Measurements from ENCODE around the gene ZFP28.

Gene ZFP28

GRCh38 chr19:56538761-56539263 is at the start of gene ZFP28:
TSS of gene ZFP28 (plus strand) at chr19:56538948. CDS start at chr19:56539019, 71 bp downstream.
- H3K9me2 ChIP-seq (replicated peaks; ENCODE audit: insufficient read depth, low read length), result no peaks in the 10 kb centered on the region
- H4K20me1 ChIP-seq (ENCODE audit: low read depth, low read length), result no peaks in the 10 kb centered on the region
- no peak within 1 kb of the TSS for H3K9ac ChIP-seq (ENCODE audit: low read length)
- H3K27ac ChIP-seq (ENCODE audit: low read depth, low read length), result no peak within 1 kb of the TSS
- no peaks in the 10 kb centered on the region for H3K9me3 ChIP-seq (ENCODE audit: insufficient read depth, low read length)
- no peak within 1 kb of the TSS for H3K4me3 ChIP-seq (ENCODE audit: insufficient read depth, low read length, poor library complexity, severe bottlenecking)
- no peak within 1 kb of the TSS for H2AFZ ChIP-seq (ENCODE audit: low read depth, low read length, severe bottlenecking)
- no peaks in the 10 kb centered on the region for H3K79me2 ChIP-seq (ENCODE audit: insufficient read depth, low read length)
- H3K4me2 ChIP-seq (ENCODE audit: low read depth, low read length, poor library complexity, severe bottlenecking), result no peak within 1 kb of the TSS
- no peaks in the 10 kb centered on the region for H3K27me3 ChIP-seq (ENCODE audit: low read length)
- TF ChIP-seq EZH2phosphoT487 (conservative IDR thresholded peaks at IDR 0.05; ENCODE audit: low read length), result no peak
- no peak for TF ChIP-seq CTCF (IDR thresholded peaks at IDR 0.05; ENCODE audit: insufficient read depth, low read length, poor library complexity, severe bottlenecking)
- no peaks in the 10 kb centered on the region for H3K36me3 ChIP-seq (ENCODE audit: low read length)
- H3F3A ChIP-seq (ENCODE audit: insufficient read depth), result no peaks in the 10 kb centered on the region

- H3K9me3 ChIP-seq (ENCODE audit: insufficient read depth, low read length), result no peaks in the 10 kb centered on the region
- H3K9me2 ChIP-seq (replicated peaks; ENCODE audit: insufficient read depth, low read length), result no peaks in the 10 kb centered on the region
- no peaks in the 10 kb centered on the region for H3K27me3 ChIP-seq (ENCODE audit: low read length)
- H3K27ac ChIP-seq (ENCODE audit: low read depth, low read length), result no peak overlapping the region
- no peak overlapping the region for H3K4me2 ChIP-seq (ENCODE audit: low read depth, low read length, poor library complexity, severe bottlenecking)
- no peak overlapping the region for H3K4me3 ChIP-seq (ENCODE audit: insufficient read depth, low read length, poor library complexity, severe bottlenecking)
- no peak overlapping the region for H2AFZ ChIP-seq (ENCODE audit: low read depth, low read length, severe bottlenecking)
- H3F3A ChIP-seq (ENCODE audit: insufficient read depth), result no peaks in the 10 kb centered on the region
- no peaks in the 10 kb centered on the region for H4K20me1 ChIP-seq (ENCODE audit: low read depth, low read length)
- no peaks in the 10 kb centered on the region for H3K79me2 ChIP-seq (ENCODE audit: insufficient read depth, low read length)
- no peak overlapping the region for H3K9ac ChIP-seq (ENCODE audit: low read length)
- no peaks in the 10 kb centered on the region for H3K36me3 ChIP-seq (ENCODE audit: low read length)
- TF ChIP-seq CTCF (IDR thresholded peaks at IDR 0.05; ENCODE audit: insufficient read depth, low read length, poor library complexity, severe bottlenecking) (no peak), EZH2phosphoT487 (conservative IDR thresholded peaks at IDR 0.05; ENCODE audit: low read length) (no peak)
Observed at GRCh38 chr19:56491399-56491798, 47.3 kb upstream of the ZFP28 start.

- no peaks in the 10 kb centered on the region for H3F3A ChIP-seq (ENCODE audit: insufficient read depth)
- no peak overlapping the region for H3K4me3 ChIP-seq (ENCODE audit: insufficient read depth, low read length, poor library complexity, severe bottlenecking)
- H3K36me3 ChIP-seq (ENCODE audit: low read length), result no peaks in the 10 kb centered on the region
- H3K27ac ChIP-seq (ENCODE audit: low read depth, low read length), result no peak overlapping the region
- no peak overlapping the region for H3K4me2 ChIP-seq (ENCODE audit: low read depth, low read length, poor library complexity, severe bottlenecking)
- H3K79me2 ChIP-seq (ENCODE audit: insufficient read depth, low read length), result no peaks in the 10 kb centered on the region
- no peaks in the 10 kb centered on the region for H4K20me1 ChIP-seq (ENCODE audit: low read depth, low read length)
- TF ChIP-seq EZH2phosphoT487 (conservative IDR thresholded peaks at IDR 0.05; ENCODE audit: low read length) (no peak), CTCF (IDR thresholded peaks at IDR 0.05; ENCODE audit: insufficient read depth, low read length, poor library complexity, severe bottlenecking) (no peak)
- no peak overlapping the region for H3K9ac ChIP-seq (ENCODE audit: low read length)
- H3K9me3 ChIP-seq (ENCODE audit: insufficient read depth, low read length), result no peaks in the 10 kb centered on the region
- H3K9me2 ChIP-seq (replicated peaks; ENCODE audit: insufficient read depth, low read length), result no peaks in the 10 kb centered on the region
- H3K27me3 ChIP-seq (ENCODE audit: low read length), result no peaks in the 10 kb centered on the region
- H2AFZ ChIP-seq (ENCODE audit: low read depth, low read length, severe bottlenecking), result no peak overlapping the region
Observed at GRCh38 chr19:56504581-56504980, 34.2 kb upstream of the ZFP28 start.

Data from SU-DHL-6 (cell line).